Activated CD4-positive, CD25-positive, alpha-beta regulatory T cell treated with anti-CD3 and anti-CD28 coated beads, Interleukin-2, amount 50 U/mL, for 72 hours (primary cell): ENCODE measurements around the gene SSR4.
A peak's percentile ranks its signal among the peaks of the same experiment; 100 is the strongest.
"Not testable (repeated sequence)": the region's sequence is repeated elsewhere in the genome, so short reads cannot be mapped to it uniquely, and the experiment has no call there.

ENCODE experiments used
- DNase-seq: peaks from one replicate; pipeline ENCODE4 v3.0.0; 2021

The SSR4 gene

GRCh38 chrX:153794018-153794896 lies at the start of gene SSR4, which contains the start of gene IDH3G:
TSS of gene SSR4 (plus strand) at chrX:153794668. CDS start at chrX:153794688, 20 bp downstream.
TSS of gene IDH3G (minus strand) at chrX:153794375. CDS start at chrX:153794326, 49 bp downstream.
- peak; percentile 90 for DNase-seq

DNA sequence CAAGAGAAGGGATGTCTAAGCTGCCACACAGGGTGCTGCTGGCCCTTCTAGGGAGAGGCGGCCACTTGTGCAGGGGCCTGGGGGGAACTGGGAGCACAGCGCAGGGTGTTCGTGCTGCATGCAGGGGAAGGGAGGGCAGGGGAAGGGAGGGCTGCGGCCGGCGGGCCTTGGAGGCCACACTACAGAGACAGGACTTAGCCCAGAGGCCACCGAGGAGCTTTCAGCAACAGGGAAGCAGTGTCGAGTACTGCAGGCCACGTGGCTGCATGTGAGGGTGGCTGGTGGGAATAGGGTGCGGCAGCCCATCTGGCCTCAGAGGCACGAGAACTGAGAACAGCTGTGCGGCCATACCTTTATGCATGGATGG lies 49.4 kb upstream of the SSR4 start:
- DNase-seq, result not testable (repeated sequence)

DNA sequence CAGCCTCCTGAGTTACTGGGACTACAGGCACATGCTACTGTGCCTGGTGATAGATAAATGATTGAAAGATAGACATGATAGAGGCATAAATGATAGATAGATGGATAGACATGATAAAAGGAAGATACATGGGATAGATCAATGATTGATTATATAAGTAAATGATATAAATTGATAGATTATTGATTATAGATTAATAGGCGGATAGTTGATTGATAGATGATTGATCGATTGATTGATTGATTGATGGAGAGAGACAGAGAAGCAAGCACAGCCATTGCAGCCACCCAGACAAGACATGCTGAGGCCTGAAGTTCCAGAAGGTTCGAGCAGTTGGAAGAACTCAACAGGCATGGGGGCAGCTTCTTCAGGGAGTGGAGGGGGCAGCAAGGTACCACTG lies 48.1 kb upstream of the SSR4 start:
- no peak for DNase-seq

DNA sequence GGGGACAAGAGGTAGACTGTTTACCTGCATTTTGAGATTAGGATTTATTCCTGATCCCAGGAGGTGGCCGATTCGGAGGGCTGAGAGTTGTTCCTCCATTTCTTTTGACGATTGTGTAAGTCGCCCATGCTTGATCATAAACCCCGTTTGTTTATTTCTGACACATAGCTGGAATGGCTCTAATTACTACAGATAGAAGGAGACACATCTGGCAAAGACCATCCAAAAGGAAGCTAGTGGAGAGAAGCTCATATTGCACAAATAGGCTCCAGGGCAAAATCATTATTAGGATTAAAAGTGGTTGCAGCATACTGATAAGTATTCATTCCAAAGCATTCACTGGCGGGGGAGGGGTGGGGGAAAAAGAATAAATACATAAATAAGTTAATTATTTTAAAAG lies 47.5 kb upstream of the SSR4 start:
- not testable (repeated sequence) for DNase-seq

DNA sequence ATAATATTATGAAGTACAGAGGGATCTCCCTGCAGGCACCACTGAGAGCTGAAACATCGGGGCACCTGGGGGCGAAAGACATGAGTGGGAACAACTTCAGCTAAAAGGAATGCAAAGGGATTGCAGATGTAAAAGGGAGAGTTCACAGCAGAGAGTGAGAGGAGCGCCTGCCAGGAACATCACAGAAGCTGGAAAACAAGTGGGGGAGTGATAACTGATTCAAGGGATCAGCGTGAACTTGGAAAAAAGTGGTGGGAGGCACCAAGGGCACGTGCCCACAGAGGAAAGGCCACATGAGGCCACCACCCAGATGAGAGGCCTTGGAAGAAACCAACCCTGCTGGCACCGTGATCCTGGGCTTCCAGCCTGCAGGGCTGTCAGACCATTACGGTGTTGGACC lies 45.5 kb upstream of the SSR4 start:
- not testable (repeated sequence) for DNase-seq

- DNase-seq, result no peak
These were observed 44.2 kb upstream of the SSR4 start for GRCh38 chrX:153750127-153750774.

GRCh38 chrX:153755136-153755535 lies 39.3 kb upstream of the SSR4 start:
- DNase-seq, result no peak

GRCh38 chrX:153761863-153762262 lies 32.6 kb upstream of the SSR4 start:
- DNase-seq, result no peak

DNA sequence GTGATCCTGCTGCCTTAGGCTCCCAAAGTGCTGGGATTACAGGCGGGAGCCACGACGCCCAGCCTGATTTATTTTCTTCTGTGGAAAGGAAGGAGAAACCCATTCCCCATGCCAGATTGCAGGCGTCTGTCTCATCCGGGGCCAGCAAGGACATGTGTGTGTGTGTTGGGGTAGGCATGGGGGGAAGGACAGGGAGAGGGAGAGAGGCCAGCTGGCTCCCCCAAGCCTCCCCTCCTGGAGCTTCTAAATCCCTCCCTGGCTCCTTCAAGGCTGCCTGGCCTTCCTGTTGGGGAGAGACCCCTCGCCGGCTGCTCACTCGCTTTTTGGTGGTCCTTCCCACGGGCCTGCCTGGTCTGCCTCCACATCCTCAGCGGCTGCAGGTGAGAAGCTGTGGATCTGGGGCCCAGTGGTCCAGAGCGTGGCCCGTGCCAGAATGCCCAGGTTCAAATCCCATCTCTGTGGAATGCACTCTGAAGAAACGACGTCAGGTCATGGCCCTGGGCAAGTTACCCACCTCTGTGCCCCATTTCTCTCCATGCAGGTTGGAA lies 31.8 kb upstream of the SSR4 start:
- DNase-seq, result no peak

DNA sequence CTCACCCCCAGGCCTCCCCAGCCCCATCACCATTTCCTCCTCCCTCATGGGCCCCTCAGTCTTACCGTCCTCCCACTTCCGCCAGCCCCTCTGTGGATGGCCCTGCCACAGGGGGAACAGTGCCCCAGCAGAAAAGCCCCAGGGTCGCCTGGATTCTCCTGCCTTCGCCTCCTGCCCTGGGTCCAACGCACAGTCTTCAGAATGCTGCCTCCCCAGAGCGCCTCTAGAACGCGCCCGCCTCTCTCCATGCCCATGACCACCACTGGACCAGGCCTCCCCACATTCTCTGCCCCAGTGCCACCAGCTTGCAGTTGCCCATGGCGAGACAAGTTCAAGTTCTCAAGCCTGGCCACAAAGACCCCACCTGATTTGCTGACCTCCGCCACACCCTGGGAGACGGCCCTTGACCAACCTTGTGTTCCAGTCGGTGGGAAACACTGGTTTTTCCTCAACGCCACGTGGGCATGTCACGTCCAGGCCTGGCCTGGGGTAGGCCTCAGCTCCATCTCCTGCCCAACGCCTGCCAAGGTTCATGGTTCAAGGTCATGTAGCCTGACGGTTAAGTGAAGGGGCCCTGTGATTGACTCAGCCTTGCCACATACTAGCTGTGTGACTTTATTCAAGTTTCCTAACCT lies 31.1 kb upstream of the SSR4 start:
- DNase-seq, result peak; percentile 28

DNA sequence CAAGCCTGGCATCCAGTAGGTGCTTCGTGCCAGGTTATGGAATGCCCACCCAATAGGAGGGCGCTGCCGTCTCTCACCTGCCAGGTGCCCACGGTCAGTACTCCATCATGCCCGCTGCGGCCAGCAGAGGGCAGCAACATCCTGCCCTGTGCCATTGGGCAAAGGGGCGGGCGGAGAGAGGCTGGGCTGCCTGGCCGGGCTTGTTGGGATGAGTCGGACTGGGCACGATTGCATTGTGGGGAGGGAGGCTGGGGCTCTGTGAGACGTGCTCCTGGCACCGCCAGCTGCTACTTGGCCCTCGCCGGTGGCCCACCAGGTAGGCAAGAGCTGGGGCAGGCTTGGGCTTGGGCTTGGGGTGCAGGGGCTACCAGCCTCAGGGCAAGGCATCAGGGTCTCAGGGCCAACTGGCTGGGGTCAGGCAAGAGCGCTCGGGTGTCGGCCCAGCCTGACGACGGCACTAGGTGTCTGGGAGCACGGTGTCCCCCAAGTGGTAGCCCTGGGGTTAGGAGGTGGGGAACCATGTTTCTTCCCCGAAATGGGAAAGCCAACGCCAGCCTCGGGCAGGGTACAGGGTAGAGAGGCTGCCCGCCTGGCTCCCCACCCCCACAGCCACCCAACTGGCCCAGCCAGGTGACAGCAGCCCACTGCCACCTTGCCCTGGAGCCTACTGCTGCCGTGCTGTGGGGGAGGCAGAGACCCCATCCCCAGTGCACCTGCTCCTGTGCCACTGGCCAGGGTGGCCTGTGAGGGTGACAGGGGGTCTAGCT lies 30.3 kb upstream of the SSR4 start, which contains the start of gene PLXNB3:
TSS of gene PLXNB3 (plus strand) at position 261 of the 767 bp plus-strand sequence. CDS start 1,287 bp downstream, outside the sequence.
- peak; percentile 84 for DNase-seq

GRCh38 chrX:153764786-153765137 lies 29.7 kb upstream of the SSR4 start:
- DNase-seq, result no peak

GRCh38 chrX:153765138-153766079 lies 29.1 kb upstream of the SSR4 start:
- DNase-seq, result peak; percentile 31

DNA sequence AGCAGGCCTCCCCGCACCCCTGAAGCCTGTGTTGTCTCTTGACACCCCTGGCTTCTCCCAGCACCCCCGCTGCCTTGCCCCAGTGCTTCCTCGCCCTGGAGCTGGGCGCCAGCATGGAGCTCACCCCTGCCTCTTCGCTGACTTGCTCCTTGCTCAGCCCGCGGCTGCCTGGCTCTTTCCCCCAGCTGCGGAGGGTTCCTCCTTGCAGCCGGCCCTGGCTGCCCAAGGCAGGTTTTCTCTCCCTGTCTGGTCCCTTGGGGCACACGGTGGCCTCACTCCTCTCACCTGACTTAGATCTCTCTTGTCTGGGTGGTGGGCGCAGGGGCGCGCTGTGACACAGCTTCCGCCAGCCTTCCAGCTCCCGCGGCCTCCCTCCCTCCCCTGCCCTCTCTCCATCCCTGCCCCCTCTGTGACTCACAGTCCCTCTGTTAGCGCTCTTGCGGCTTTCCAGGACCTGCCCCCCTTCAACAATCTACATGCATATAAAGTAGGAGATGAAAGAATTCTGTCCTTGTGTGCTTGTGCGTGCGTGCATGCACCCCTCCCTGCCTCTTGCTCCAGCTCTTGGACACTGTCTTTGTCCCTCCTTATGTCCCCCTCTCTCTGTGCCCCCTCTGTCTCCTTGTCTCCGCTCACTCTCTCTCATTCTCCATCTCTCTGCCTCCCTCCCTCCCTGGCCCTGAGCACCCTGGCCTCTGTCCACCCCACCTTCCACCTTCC lies 28.2 kb upstream of the SSR4 start:
- DNase-seq, result peak; percentile 29

DNA sequence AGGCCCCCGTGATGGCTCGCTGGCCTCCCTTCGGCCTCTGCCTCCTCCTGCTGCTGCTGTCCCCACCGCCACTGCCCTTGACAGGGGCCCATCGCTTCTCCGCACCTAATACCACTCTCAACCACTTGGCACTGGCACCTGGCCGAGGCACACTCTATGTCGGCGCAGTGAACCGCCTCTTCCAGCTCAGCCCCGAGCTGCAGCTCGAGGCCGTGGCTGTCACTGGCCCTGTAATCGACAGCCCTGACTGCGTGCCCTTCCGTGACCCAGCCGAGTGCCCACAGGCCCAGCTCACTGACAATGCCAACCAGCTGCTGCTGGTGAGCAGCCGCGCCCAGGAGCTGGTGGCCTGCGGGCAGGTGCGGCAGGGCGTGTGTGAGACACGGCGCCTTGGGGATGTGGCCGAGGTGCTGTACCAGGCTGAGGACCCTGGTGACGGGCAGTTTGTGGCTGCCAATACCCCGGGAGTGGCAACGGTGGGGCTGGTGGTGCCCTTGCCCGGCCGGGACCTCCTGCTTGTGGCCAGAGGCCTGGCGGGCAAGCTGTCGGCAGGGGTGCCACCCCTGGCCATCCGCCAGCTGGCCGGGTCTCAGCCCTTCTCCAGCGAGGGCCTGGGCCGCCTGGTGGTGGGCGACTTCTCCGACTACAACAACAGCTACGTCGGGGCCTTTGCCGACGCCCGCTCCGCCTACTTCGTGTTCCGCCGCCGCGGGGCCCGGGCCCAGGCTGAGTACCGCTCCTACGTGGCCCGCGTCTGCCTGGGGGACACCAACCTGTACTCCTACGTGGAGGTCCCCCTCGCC lies 27.4 kb upstream of the SSR4 start:
- peak; percentile 27 for DNase-seq

- peak; percentile 27 for DNase-seq
These were observed 26.8 kb upstream of the SSR4 start for GRCh38 chrX:153767674-153768055.

- DNase-seq, result peak; percentile 27
These were observed 25.9 kb upstream of the SSR4 start for GRCh38 chrX:153768311-153769157.

DNA sequence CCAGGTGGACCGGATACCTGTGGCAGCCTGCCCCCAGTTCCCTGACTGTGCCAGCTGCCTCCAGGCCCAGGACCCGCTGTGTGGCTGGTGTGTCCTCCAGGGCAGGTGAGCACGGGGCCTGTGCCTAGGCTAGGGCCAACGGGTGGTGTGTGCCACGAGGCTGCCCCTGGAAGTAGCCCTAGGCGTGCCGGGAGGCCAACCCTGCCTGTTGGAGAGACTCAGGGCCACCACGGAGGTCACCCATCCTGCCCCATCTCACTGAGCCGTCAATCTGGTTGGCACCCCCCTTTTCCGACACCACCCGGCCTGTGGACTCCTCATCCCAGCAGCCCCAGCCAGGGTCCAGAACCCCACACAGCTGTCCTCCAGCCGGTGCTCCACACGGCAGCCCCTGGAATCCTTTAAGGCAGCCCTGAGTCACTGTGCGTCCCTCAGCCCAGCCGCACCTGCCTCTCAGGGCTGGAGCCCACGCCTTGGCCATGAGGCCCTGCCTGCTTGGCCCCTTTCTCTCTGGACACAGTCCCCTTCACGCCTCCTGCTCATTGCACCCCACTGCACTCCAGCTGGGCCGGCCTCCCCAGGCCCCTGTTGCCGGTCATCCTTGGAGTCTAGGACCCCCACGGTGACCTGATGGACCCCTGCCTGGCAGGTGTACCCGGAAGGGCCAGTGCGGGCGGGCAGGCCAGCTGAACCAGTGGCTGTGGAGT lies 25.2 kb upstream of the SSR4 start:
- DNase-seq, result peak; percentile 25
